ENCODE results near the gene APC2.
A peak's percentile ranks its signal among the peaks of the same experiment; 100 is the strongest.
"Not testable (repeated sequence)": the region's sequence is repeated elsewhere in the genome, so short reads cannot be mapped to it uniquely, and the experiment has no call there.

Gene APC2

DNA sequence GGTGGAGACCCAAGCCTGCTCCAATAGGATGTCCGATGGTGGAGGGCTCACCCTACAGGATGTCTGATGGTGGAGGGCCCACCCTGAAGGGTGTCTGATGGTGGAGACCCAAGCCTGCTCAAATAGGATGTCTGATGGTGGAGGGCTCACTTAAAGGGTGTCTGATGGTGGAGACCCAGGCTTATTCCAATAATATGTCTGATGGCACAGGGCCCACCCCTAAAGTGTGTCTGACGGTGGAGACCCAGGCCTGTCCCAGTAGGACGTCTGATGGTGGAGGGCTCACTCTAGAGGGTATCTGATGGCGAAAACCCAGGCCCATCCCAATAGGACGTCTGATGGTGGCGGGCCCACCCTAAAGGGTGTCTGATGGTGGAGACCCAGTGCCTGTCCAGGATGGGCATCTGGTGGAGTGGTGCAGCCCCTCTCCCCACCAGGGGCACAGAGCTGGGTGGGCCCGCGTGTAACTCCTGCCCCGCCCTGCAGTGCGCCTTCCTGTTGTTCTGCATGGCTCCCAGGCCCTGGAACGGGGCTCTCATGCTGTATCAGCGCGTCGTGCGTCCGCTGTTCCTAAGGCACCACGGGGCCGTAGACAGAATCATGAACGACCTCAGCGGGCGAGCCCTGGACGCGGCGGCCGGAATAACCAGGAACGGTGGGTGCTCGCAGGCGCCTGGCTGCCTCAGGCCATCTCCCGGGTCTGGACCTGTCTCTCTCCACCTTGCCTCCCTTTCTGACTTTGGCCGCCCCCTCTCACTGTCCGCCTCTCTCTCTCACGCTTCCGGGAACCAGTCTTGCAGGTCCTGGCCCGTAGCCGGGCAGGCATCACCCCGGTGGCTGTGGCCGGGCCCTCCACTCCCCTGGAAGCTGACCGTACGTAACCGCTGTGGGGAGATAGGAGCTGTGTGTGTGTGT lies 46.1 kb downstream of the APC2 start:
- DNase-seq (ENCODE audit: low read depth in 3 of 3) = no peak

GRCh38 chr19:1496714-1497577 lies 47.0 kb downstream of the APC2 start:
- no peak for DNase-seq (ENCODE audit: low read depth in 3 of 3)

- DNase-seq (ENCODE audit: low read depth in 3 of 3) = no peak
Observed at GRCh38 chr19:1497578-1498235, 47.8 kb downstream of the APC2 start.

GRCh38 chr19:1499231-1499630 lies 49.3 kb downstream of the APC2 start:
- not testable (repeated sequence) for DNase-seq (ENCODE audit: low read depth in 3 of 3)

GRCh38 chr19:1501200-1501595 lies 51.3 kb downstream of the APC2 start:
- DNase-seq (ENCODE audit: low read depth in 3 of 3) = no peak

DNA sequence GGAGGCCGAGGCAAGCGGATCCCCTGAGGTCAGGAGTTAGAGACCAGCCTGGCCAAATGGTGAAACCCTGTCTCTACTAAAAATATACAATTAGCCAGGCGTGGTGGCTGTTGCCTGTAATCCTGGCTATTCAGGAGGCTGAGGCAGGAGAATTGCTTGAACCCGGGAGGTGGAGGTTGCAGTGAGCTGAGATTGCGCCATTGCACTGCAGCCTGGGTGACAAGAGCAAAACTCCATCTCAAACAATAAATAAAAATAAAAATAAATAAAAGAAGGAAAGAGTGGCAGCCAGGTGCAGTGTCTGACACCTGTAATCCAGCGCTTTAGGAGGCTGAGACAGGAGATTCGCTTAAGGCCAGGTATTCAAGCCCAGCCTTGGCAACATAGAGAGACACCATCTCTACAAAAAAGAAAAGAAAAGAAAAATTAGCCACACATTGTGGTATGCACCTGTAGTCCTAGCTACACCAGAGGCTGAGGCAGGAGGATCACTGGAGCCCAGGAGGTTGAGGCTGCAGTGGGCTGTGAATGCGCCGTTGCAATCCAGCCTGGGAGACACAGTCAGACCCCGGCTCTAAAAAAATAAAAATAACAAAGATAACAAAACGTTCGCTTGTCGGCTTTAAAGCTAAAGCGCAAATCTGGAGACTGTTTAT lies 52.6 kb downstream of the APC2 start:
- DNase-seq (ENCODE audit: low read depth in 3 of 3) = no peak

DNA sequence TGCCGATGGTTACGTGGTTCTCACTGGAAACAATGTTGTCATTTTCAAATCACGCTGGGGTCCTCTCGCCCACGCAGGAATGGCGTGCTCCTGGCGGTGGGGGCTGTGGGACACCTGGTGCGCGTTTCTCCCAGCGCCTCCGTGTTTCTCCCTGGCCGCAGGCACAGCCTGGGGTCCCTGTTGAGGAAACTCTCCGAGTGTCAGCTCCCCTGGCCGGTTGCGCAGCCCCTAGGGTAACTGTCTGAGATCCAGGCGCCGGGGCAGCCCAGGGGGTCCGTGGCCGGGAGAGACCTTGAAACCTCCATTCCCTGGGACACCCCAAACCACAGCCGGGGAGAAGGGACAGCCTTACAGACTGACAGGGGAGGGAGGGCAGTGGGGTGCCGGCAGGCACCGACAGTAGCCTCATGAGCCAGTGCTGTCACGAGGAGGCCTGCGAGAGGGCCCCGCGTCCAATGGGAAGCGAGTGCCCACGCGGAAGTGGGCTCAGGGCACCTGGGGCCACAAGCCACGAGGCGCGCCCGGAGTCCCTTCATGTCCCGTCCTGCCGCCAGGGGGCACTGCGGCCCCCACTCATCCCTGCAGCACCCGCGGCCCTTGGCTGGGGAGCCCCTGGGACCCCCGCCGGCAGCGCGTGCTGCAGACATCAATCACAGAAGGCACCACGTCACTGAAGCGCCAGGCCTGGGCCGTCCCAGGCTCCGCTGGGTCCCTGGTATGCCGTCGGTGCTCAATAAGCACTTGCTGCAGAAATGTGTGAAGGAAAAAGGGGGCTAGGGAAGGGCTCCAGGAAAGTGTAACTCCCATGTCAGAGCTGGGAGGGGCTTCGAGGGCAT lies 53.4 kb downstream of the APC2 start:
- DNase-seq (ENCODE audit: low read depth in 3 of 3) = peak; percentile 46 to 52 (median 48)

DNA sequence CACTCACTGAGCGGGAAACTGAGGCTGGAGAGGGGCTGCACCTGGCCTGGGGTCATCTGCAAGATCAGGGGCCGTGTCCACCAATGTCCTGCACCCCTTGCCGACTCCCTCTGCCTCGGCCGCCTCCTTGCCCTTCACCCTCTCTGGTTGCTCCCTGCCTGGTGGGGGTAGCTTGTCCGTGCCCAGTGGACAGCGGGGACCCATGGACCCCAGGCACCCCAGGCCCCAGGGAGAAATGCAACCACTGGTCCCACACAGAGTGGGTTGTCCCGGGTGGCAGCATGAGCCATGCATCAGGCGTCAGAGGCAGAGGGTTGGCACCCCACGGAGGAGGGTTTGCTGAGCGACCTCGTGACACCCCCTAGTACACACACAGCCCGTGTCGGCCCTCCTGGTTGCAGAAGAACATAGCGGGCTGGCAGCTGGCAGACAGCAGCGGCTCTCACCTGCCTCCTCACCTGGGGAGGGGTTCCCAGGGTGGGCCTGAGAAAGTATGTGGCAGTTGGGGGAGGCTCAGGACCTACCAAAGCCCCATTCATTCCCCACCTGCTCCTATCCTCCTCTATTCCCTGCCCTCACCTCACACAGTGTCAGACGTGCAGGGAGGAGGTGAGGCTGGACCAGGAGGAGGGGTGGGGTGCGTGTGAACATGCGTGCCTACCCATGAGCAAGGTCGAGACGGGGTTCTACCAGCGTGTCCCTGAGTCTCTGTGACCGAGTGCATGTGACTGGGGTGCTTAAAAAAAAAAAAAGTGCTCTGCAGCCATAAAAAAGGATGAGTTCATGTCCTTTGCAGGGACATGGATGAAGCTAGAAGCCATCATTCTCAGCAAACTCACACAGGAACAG lies 54.2 kb downstream of the APC2 start:
- DNase-seq (ENCODE audit: low read depth in 3 of 3) = no peak

DNA sequence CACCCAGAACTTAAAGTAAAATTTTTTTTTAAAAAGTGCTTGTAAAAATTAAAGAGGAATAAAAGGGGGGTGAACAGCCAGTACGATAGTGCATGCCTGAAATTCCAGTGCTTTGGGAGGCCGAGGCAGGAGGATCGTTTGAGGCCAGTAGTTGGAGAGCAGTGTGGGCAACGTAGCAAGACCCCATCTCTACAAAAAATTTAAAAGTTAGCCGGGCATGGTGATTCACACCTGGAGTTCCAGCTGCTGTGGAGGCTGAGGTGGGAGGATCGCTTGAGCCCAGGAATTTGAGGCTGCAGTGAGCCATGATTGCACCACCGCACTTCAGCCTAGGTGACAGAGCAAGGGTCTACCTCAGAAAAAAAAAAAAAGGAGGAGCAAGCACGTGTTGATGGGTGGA lies 55.1 kb downstream of the APC2 start:
- DNase-seq (ENCODE audit: low read depth in 3 of 3) = no peak

DNA sequence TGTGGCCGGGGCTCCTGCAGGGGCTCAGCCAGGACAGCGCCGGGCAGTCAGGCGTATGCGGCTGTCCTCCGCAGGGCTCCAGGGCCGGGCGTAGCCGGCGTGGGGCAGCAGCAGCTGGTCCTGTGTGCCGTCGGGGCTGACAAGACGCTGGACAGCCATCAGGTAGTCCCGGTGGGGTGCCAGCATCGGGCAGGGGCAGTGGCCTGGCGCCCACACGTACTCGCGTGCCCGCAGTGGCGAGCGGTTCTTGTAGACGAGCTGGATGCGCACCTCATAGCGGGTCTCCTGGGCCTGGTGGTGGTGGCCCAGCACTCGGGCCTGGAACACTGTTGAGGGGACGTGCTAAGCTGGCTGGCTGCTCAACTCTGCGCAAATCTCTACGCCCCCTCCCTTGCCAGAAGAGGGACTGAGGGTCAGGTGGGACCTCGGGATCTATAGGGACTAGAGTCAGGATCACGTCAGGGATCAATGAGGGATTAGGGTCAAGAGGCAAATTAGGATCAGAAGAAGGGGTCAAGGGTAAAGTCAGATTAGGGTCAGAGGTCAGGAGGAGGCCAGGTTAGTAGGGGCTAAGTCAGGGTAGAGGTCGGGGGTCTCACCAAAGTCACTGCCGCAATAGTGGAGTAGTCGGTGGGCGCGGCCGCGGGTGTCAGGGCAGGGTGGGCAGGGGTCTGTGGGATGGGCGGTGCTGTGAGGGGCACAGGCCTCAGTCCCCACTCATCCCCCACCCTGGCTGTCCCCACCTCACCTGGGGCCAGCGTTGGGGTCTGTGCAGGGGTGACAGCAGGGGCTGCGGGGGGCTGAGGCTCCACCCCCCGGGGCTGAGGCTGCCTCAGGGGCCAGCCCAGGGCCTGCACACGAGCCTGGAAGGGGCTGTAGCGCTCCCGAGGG lies 56.3 kb downstream of the APC2 start:
- no peak for DNase-seq (ENCODE audit: low read depth in 3 of 3)

DNA sequence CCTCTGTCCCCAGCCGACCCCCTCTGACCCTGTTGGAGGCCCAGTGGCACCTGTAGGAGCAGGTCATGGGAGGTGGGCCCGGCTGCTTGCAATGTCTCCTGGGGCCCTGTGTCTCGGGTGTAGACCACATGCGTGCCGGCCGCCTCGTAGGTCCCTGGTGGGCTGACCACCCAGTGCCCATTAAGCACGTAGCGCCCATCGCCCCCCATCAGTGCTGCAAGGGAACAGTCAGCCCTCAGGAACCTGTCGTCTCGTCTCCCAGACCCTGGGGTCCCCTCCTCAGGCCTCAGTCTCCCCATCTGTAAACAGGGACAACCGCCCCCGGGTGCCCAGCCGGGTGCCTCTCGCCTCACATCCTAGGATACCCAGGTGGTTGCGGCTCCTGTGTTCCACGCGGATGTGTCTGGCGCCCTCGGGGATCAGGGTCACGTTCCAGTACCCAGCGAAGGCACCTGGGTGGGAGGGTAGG lies 57.3 kb downstream of the APC2 start:
- DNase-seq (ENCODE audit: low read depth in 3 of 3) = no peak

DNA sequence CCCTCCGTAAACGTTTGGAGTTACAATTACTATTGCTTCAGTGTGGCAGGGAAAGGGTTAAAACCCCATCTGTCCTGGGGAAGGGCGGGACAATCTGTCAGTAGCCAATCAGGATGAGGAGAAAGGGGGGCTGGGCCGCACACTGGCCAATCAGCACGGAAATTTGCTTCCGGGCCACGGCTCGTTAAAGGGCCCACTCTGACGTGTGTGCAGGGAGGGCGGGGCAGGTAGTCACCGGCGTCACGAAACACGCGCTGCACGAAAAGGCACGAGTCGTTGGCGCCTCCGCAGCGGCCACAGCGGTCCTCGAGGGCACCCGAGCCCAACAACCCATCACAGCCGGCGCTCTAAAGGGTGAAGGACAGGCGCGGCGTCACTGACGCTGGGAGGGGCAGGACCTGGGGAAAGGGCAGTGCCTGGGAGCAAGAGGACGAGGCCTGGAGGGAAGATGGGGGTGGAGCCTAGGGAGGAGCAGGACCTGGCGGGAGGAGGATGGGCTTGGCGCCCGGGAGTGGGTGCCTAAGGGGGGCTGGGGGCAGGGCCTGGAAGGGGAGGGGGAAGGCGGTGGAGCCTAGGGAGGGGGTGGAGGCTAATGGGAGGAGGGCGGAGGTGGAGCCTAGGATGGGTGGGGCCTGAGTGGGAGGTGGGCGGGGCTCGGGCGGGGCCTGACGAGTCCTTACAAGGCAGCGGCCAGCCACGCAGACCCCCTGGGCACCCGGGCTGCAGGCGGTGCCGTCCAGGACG lies 58.0 kb downstream of the APC2 start:
- peak; percentile 74 to 88 (median 86) for DNase-seq (ENCODE audit: low read depth in 3 of 3)

- DNase-seq (ENCODE audit: low read depth in 3 of 3) = no peak
Observed at GRCh38 chr19:1508507-1508856, 58.6 kb downstream of the APC2 start.

GRCh38 chr19:1509602-1510441 lies 59.9 kb downstream of the APC2 start:
- no peak for DNase-seq (ENCODE audit: low read depth in 3 of 3)

DNA sequence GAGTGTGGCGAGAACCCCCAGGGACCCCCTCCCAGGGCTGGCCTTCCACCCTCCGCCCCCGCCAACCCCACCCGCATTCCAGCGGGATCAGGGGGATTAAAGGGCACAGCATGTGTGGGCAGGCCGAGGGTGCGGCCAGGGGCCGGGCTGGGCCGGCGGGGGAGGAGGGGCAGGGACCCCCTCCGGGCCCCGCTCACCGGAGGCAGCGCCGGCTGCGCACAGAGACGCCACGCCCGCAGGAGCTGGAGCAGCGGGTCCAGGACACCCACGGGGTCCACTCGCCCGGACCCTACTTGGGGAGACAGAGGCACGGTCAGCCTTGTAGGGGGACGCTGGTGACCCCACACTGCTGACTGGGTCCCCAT lies 60.5 kb downstream of the APC2 start:
- DNase-seq (ENCODE audit: low read depth in 3 of 3) = no peak

- no peak for DNase-seq (ENCODE audit: low read depth in 3 of 3)
Observed at GRCh38 chr19:1510807-1511206, 60.9 kb downstream of the APC2 start.
